Measurements from ENCODE around the gene ZDHHC18. TPM values are rescaled to one million over a fixed set of nuclear protein-coding genes. Genes with fewer than 3 reads are reported as not detected.
"Not testable (repeated sequence)": the region's sequence is repeated elsewhere in the genome, so short reads cannot be mapped to it uniquely, and the experiment has no call there.

Gene ZDHHC18
- total RNA-seq, 1 donor: 26.1 TPM

DNA sequence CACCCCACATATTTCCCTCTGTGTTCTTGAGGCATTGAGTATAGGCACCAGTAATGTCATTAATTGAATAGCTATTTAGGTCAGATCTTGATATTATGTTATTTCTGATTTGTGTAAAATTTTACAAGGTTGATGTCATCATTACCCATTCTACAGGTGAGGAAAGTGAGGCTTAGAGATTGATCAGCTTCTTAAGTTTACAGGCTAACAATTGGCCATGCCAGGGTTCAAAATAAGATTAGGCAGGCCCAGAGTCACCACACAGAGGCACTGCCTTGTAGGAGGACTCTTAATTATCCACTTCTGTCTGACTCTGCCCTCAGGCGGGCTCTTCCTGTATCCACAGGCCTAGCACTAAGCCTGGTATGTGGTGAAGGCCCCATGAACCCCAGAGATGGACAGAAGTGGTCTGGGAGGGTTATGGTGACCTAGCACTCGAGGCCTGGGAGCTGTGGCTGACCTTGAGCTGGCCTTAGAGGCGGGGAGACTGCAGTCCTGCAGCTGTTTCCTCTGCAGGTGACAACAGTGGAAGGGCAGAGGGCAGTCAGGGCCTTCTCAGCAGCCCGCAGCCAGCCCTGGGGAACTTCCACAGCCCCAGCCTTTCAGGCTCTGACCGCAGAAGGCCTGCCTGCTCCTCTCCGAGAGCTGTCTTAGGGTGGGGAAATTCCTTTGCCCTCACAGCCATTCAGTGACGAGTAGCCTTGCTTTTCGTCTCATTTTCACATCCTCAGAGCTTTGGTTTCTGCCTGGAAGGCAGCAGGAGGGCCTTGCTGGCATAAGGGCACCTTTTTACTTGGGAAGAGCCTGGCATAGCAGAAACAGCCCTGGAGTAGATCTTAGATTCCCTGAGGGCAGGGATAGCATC is 12.2 kb downstream of the ZDHHC18 start:
- Histone ChIP-seq H3K4me1 (ENCODE audit: insufficient read depth, low read length) (peaks cover 24% of the 10 kb centered on the region), H3K27me3 (ENCODE audit: insufficient read depth, low read length) (no peaks in the 10 kb centered on the region), H3K9me3 (ENCODE audit: low read depth, low read length) (no peaks in the 10 kb centered on the region), H3K4me3 (ENCODE audit: low read length) (no peak overlapping the region)

DNA sequence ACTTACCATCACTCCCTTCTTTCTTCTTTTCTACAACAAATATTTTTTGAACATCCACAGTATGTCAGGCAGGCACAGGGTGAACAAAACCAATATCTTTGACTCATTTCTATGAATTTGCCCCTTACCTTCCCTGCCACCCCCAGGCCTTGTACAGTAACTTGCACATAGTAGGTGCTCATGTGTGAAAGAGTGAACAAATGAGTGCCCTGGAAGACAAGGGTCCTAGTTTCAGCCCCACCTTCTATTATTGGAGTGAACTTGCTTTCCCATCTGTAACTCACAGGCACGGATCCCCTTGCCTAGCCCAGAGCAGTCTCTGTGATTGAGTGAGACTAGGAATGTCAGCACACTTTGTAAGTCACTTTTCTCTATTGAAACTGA is 12.8 kb downstream of the ZDHHC18 start:
- Histone ChIP-seq H3K9me3 (ENCODE audit: low read depth, low read length) (no peaks in the 10 kb centered on the region), H3K27me3 (ENCODE audit: insufficient read depth, low read length) (no peaks in the 10 kb centered on the region), H3K4me1 (ENCODE audit: insufficient read depth, low read length) (peaks cover 19% of the 10 kb centered on the region), H3K4me3 (ENCODE audit: low read length) (no peak overlapping the region)

DNA sequence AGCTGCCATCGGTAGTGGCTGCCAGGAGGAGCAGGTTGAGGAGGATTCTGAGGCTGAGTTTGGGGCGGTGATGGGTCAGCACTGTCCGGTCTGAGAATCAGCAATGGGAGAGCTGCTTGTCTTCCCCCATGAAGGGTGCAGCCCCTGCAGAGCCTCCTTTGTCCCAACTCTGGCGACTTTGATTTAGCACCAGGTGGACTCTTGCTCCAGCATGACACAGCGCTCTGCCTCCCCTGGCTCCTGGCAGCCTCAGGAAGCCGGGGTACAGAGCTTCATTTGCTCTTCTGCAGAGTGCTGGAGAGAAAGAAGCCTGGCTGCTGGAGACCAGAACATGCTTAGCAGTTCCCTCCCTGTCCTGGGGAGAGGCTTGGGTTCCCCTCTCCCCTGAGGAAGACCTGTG is 13.3 kb downstream of the ZDHHC18 start:
- Histone ChIP-seq H3K4me3 (ENCODE audit: low read length) (no peak overlapping the region), H3K9me3 (ENCODE audit: low read depth, low read length) (no peaks in the 10 kb centered on the region), H3K4me1 (ENCODE audit: insufficient read depth, low read length) (peaks cover 16% of the 10 kb centered on the region), H3K27me3 (ENCODE audit: insufficient read depth, low read length) (no peaks in the 10 kb centered on the region)

DNA sequence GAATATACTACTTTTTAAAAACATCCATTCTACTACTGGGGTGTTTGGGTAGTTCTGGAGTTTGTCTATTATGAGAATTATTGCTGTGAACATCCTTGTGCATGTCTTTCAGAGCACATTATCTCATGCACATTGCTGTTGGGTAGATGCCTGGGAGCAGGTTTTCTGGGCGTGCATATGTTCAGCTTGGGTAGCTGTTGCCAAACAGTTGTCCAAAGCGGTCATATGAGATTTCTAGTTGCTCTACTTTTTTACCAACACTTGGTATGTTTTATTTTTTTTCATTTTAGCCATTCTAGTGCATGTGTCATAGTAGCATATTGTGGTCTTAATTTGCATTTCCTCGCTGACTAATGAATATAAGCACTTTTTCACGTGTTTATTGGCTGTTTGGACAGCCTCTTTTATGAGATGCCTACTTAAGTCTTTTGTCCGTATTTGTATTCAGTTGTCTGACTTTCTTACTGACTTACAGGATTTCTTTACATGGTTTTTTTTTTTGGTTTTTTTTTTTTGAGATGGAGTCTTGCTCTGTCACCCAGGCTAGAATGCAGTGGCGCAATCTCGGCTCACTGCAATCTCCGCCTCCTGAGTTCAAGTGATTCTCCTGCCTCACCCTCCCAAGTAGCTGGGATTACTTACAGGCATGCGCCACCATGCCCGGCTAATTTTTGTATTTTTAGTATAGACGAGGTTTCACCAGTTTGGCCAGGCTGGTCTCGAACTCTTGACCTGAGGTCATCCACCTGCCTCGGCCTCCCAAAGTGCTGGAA is 18.1 kb downstream of the ZDHHC18 start:
- H3K27me3 ChIP-seq (ENCODE audit: insufficient read depth, low read length): no peaks in the 10 kb centered on the region
- no peak overlapping the region for H3K4me3 ChIP-seq (ENCODE audit: low read length)
- H3K9me3 ChIP-seq (ENCODE audit: low read depth, low read length): no peaks in the 10 kb centered on the region
- peaks cover 3% of the 10 kb centered on the region for H3K4me1 ChIP-seq (ENCODE audit: insufficient read depth, low read length)

DNA sequence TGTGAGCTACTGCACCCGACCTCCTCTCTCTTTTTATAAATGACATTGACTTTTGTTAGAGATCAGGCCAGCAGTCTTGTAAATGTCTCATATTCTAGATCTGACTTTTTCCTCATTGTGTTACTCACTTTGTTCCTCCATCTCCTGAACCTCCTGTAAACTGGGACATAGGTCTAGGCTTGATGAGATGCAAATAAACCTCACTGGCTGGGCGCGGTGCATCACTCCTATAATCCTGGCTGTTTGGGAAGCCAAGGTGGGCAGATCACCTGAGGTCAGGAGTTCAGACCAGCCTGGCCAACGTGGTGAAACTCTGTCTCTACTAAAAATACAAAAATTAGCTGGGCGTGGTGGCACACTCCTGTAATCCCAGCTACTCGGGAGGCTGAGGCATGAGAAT is 21.3 kb downstream of the ZDHHC18 start:
- not testable (repeated sequence) for H3K4me3 ChIP-seq (ENCODE audit: low read length); H3K4me1 ChIP-seq (ENCODE audit: insufficient read depth, low read length); H3K9me3 ChIP-seq (ENCODE audit: low read depth, low read length); H3K27me3 ChIP-seq (ENCODE audit: insufficient read depth, low read length)

DNA sequence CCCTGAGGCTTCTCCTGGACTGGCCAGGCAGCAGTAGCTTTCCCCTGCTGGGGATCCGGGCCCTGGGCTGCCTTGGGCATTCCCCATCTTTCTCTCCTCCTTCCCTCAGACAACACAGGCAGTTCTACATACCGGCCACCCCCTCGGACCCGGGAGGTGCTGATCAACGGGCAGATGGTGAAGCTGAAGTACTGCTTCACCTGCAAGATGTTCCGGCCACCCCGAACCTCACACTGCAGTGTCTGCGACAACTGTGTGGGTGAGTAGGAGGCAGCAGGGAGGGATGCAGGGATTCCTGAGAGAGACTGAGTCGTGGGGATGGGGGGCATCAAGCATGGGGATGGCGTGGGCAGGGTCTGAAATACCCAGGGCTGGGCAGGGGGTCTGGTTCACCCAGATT is 22.0 kb downstream of the ZDHHC18 start:
- Histone ChIP-seq H3K4me1 (ENCODE audit: insufficient read depth, low read length) (peaks cover 3% of the 10 kb centered on the region), H3K4me3 (ENCODE audit: low read length) (no peak overlapping the region), H3K9me3 (ENCODE audit: low read depth, low read length) (no peaks in the 10 kb centered on the region), H3K27me3 (ENCODE audit: insufficient read depth, low read length) (no peaks in the 10 kb centered on the region)

DNA sequence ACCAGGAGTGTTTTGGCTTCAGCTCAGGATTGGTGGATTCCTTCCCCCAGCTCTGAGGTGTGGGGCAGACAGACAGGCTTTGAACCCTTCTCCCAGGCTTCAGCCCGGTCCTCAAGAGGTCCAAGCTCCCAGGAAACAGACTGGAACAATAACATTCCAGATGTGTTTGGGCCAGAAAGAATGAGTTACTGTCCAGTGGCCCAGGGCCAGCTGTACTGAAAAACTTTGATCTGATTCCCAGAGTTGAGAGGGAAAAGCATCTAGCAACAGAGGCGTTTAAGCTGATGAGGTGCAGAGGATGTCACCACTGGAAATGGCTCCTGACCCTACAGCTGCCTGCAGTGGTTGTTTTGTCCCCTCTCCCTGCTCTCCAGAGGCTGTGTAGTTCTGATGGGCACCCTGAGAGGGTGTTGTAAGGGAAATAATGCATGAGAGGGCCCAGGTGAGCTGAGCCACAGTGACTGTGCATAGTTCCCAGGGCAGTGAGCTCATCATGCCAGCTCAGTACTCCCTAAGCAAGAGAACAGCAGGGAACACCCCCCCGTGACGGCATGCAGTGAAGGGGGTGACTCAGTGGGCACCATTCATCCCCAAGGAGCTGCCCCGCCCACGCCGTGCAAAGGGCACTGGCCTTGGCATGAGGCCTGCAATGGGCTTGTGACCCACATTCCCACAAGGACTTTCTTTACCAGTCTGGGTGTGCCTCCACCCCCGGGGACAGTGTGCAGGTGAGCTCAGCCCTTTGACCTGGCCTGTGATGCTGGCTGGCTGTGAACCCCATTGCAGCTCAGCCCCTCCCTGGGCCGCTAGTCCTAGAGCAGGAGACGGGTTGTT is 22.7 kb downstream of the ZDHHC18 start:
- no peaks in the 10 kb centered on the region for H3K9me3 ChIP-seq (ENCODE audit: low read depth, low read length)
- no peak overlapping the region for H3K4me3 ChIP-seq (ENCODE audit: low read length)
- H3K27me3 ChIP-seq (ENCODE audit: insufficient read depth, low read length): no peaks in the 10 kb centered on the region
- H3K4me1 ChIP-seq (ENCODE audit: insufficient read depth, low read length): peaks cover 3% of the 10 kb centered on the region

DNA sequence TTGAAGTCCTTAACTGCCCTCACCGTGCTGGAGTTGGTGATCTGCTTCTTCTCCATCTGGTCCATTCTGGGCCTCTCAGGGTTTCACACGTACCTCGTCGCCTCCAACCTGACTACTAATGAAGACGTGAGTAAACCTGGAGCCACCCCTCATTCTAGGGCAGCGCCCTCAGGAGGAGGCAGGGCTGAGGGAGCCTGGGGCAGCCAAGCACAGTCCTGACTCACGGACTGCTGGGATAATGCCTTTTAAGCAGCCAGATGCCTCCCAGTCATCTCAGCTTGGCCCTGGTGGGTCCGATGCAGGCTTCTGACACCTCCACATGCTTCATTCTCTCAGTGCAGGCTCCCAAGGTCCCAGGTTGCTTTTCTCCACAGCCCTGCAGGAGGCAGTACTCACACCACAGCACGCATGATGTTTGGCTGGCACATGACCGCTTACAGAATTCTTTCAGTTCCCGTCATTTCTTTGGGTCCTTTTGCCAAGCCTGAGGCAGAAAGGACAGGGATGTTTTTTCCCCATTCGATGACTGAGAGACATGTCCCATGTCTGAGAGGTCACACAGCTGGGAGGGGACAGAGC is 24.7 kb downstream of the ZDHHC18 start:
- Histone ChIP-seq H3K27me3 (ENCODE audit: insufficient read depth, low read length) (no peaks in the 10 kb centered on the region), H3K9me3 (ENCODE audit: low read depth, low read length) (no peaks in the 10 kb centered on the region)

DNA sequence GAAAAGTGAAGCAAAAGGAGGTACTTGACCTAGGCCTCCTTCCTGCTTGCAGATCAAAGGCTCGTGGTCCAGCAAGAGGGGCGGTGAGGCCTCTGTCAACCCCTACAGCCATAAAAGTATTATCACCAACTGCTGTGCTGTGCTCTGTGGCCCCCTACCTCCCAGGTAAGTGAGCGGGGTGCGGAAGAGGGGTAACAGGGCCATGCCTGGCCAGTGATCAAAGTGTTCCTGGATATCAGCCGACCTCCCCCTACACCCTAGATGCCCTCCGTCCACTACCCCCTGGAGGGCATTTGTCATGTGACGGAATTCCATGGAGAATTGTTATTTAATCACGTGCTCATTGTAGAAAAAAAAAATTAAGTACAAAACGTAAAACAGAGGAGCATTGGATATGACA is 26.2 kb downstream of the ZDHHC18 start:
- Histone ChIP-seq H3K4me1 (ENCODE audit: insufficient read depth, low read length) (no peaks in the 10 kb centered on the region), H3K27me3 (ENCODE audit: insufficient read depth, low read length) (no peaks in the 10 kb centered on the region), H3K4me3 (ENCODE audit: low read length) (no peak overlapping the region), H3K9me3 (ENCODE audit: low read depth, low read length) (no peaks in the 10 kb centered on the region)

More for the DNA sequence above, 24.7 kb downstream of the ZDHHC18 start:
- H3K4me1 ChIP-seq (ENCODE audit: insufficient read depth, low read length): no peaks in the 10 kb centered on the region
- H3K4me3 ChIP-seq (ENCODE audit: low read length): no peak overlapping the region

DNA sequence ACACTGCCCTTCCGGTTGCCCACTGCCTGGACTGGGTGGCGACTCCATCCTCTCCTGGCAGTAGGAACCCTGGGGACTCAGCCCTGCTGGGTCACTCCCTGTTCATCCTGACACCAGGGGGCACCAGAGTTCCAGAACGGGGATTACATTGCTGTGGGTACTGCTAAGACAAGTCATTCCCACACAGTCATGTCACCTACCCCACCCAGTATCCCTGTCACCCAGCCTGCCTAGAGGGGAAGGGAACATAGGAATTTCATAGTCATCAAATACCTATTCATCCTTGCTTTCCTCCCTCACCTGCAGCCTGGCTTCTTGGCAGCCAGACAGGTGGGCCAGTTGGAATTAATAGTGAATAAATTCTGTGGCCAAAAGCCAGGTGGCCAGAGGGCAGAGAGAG is 26.7 kb downstream of the ZDHHC18 start:
- Histone ChIP-seq H3K27me3 (ENCODE audit: insufficient read depth, low read length) (no peaks in the 10 kb centered on the region), H3K4me1 (ENCODE audit: insufficient read depth, low read length) (no peaks in the 10 kb centered on the region), H3K4me3 (ENCODE audit: low read length) (no peak overlapping the region), H3K9me3 (ENCODE audit: low read depth, low read length) (no peaks in the 10 kb centered on the region)

DNA sequence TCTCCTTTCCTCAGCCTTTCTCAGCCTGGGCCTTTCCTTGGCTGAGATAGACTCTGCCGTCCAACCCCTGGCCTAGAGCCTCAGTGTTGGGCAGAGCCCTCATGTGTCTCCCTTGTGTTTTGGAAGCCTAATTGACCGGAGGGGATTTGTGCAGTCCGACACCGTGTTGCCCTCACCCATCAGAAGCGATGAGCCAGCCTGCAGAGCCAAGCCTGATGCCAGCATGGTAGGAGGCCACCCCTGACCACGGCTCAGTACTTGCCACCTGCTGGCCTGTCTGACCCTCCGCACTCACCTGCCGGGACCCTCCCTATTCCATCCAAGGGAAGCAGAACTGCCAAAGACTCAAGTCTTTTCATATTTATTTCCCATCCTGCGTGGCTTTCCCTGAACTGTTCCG is 27.1 kb downstream of the ZDHHC18 start:
- H3K4me1 ChIP-seq (ENCODE audit: insufficient read depth, low read length): no peaks in the 10 kb centered on the region
- no peak overlapping the region for H3K4me3 ChIP-seq (ENCODE audit: low read length)
- H3K9me3 ChIP-seq (ENCODE audit: low read depth, low read length): no peaks in the 10 kb centered on the region
- no peaks in the 10 kb centered on the region for H3K27me3 ChIP-seq (ENCODE audit: insufficient read depth, low read length)

DNA sequence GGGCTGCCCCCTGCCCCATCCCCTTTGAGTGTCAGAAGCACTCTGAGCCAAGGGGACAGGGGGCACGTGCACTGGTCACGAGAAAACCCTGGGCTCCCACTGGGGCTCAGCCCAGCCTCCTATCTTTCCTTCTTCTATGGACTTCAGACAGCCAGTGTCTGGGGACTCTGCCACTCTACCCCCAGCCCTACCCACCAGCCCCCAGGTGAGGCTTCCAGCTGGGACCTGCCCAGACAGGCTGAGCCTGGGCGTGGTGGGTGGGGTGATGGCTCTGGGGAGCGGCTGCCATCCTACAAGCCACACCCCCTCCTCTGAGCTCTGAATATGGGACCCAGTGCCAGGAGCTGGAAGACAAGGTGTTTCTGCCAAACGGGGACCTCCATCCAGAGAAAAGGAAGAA is 28.4 kb downstream of the ZDHHC18 start:
- Histone ChIP-seq H3K4me3 (ENCODE audit: low read length) (no peak overlapping the region), H3K9me3 (ENCODE audit: low read depth, low read length) (no peaks in the 10 kb centered on the region), H3K27me3 (ENCODE audit: insufficient read depth, low read length) (no peaks in the 10 kb centered on the region), H3K4me1 (ENCODE audit: insufficient read depth, low read length) (no peaks in the 10 kb centered on the region)

DNA sequence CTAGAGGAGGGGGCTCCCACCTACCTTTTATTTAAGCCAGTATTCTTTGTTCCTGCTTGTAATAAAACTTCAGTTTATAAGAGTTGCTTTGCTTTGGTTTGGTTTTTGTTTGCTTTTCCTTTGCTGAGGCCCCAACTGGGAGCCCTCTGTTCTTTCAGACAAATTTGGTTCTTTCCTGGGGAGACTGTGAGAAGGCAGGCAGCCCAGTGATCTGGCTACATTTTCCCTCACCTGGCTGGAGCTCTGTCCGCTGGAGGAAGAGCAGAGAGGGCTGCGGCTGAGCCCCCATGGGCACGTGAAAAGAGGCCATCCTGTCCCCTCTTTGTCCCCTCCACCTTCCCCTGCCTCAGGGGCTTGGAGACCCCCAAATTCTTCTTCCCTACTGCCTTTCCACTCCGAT is 29.1 kb downstream of the ZDHHC18 start:
- Histone ChIP-seq H3K27me3 (ENCODE audit: insufficient read depth, low read length) (no peaks in the 10 kb centered on the region), H3K9me3 (ENCODE audit: low read depth, low read length) (no peaks in the 10 kb centered on the region), H3K4me1 (ENCODE audit: insufficient read depth, low read length) (no peaks in the 10 kb centered on the region)

DNA sequence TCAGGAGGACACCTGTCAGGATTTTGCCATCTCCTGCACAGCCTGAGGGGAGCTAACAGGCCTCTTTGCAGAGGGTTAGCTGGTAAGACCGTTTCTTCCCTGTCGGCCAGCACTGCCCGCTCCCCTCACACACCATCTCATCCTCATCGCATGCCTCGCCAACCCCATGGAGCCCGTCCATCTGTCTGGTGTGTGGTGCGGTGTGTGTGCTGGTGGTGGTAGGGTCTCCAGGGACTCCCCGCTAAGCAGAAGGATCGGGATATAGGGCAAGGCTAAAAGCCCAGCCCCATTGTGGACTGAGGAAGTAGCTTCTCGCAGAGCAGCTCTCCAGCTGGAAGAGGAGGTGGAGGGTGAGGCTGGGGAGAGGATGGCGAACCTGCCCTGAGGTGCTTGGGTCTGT is 29.7 kb downstream of the ZDHHC18 start:
- H3K27me3 ChIP-seq (ENCODE audit: insufficient read depth, low read length): no peaks in the 10 kb centered on the region
- no peaks in the 10 kb centered on the region for H3K9me3 ChIP-seq (ENCODE audit: low read depth, low read length)
- H3K4me1 ChIP-seq (ENCODE audit: insufficient read depth, low read length): no peaks in the 10 kb centered on the region
- H3K4me3 ChIP-seq (ENCODE audit: low read length): no peak overlapping the region

More for the DNA sequence above, 29.1 kb downstream of the ZDHHC18 start:
- no peak overlapping the region for H3K4me3 ChIP-seq (ENCODE audit: low read length)

Data from mononuclear cell (primary cell).